Measurements from ENCODE around the gene CREB3L2. TPM values are rescaled to one million over a fixed set of nuclear protein-coding genes. Genes with fewer than 3 reads are reported as not detected.

CREB3L2 gene
- total RNA-seq, 1 donor from 2014 or later: 50.6 TPM

- DNase-seq (ENCODE audit: low spot score): no peak
- no peaks in the 10 kb centered on the region for H3K36me3 Mint-ChIP-seq (ENCODE audit: low read depth, unreplicated experiment)
- H3K27ac Mint-ChIP-seq (ENCODE audit: unreplicated experiment): no peak overlapping the region
- no peak overlapping the region for H3K4me3 Mint-ChIP-seq (ENCODE audit: unreplicated experiment)
- no peaks in the 10 kb centered on the region for H3K27me3 Mint-ChIP-seq (ENCODE audit: unreplicated experiment)
- H3K4me1 Mint-ChIP-seq (ENCODE audit: unreplicated experiment): peaks cover 38% of the 10 kb centered on the region
- no peak for TF ChIP-seq CTCF (IDR thresholded peaks at IDR 0.05; ENCODE audit: unreplicated experiment)
- H3K9me3 Mint-ChIP-seq (ENCODE audit: unreplicated experiment): no peaks in the 10 kb centered on the region
These were observed 12.3 kb downstream of the CREB3L2 start for GRCh38 chr7:137989590-137989989.

- H3K36me3 Mint-ChIP-seq (ENCODE audit: low read depth, unreplicated experiment): peaks cover 2% of the 10 kb centered on the region
- no peak for TF ChIP-seq CTCF (IDR thresholded peaks at IDR 0.05; ENCODE audit: unreplicated experiment)
- H3K4me3 Mint-ChIP-seq (ENCODE audit: unreplicated experiment): no peak overlapping the region
- H3K27ac Mint-ChIP-seq (ENCODE audit: unreplicated experiment): no peak overlapping the region
- DNase-seq (ENCODE audit: low spot score): no peak
- no peaks in the 10 kb centered on the region for H3K27me3 Mint-ChIP-seq (ENCODE audit: unreplicated experiment)
- H3K9me3 Mint-ChIP-seq (ENCODE audit: unreplicated experiment): no peaks in the 10 kb centered on the region
- peaks cover 38% of the 10 kb centered on the region for H3K4me1 Mint-ChIP-seq (ENCODE audit: unreplicated experiment)
These were observed 12.8 kb downstream of the CREB3L2 start for GRCh38 chr7:137989094-137989493.

DNA sequence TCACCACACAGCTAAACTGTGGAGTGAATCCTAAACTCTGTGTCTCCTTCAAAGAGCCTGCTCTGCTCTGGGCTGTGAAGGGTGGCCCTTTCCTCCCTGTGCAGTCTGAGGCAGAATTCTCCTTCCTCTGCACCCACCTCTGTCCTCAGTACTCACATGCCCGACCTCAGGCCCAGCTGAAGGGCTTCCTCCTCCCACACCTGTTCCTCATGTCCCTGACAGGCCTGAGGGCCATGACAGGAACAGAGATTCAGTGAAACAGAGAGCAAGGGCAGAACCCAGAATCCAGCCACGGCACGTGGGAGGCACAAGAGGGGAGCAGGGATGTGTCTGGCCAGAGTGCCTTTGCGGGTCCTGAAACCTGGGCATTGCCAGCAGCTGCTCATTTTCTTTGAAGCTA is 13.9 kb downstream of the CREB3L2 start:
- no peak for DNase-seq (ENCODE audit: low spot score)
- Mint-ChIP-seq H3K4me3 (ENCODE audit: unreplicated experiment) (no peak overlapping the region), H3K9me3 (ENCODE audit: unreplicated experiment) (no peaks in the 10 kb centered on the region), H3K27me3 (ENCODE audit: unreplicated experiment) (no peaks in the 10 kb centered on the region), H3K36me3 (ENCODE audit: low read depth, unreplicated experiment) (peaks cover 12% of the 10 kb centered on the region), H3K4me1 (ENCODE audit: unreplicated experiment) (peaks cover 38% of the 10 kb centered on the region), H3K27ac (ENCODE audit: unreplicated experiment) (no peak overlapping the region)
- no peak for TF ChIP-seq CTCF (IDR thresholded peaks at IDR 0.05; ENCODE audit: unreplicated experiment)

GRCh38 chr7:137987563-137987962 is 14.3 kb downstream of the CREB3L2 start:
- Mint-ChIP-seq H3K36me3 (ENCODE audit: low read depth, unreplicated experiment) (peaks cover 16% of the 10 kb centered on the region), H3K4me3 (ENCODE audit: unreplicated experiment) (no peak overlapping the region), H3K9me3 (ENCODE audit: unreplicated experiment) (no peaks in the 10 kb centered on the region), H3K27ac (ENCODE audit: unreplicated experiment) (no peak overlapping the region), H3K27me3 (ENCODE audit: unreplicated experiment) (peaks cover 1% of the 10 kb centered on the region), H3K4me1 (ENCODE audit: unreplicated experiment) (peaks cover 35% of the 10 kb centered on the region)
- DNase-seq (ENCODE audit: low spot score): no peak
- no peak for TF ChIP-seq CTCF (IDR thresholded peaks at IDR 0.05; ENCODE audit: unreplicated experiment)

DNA sequence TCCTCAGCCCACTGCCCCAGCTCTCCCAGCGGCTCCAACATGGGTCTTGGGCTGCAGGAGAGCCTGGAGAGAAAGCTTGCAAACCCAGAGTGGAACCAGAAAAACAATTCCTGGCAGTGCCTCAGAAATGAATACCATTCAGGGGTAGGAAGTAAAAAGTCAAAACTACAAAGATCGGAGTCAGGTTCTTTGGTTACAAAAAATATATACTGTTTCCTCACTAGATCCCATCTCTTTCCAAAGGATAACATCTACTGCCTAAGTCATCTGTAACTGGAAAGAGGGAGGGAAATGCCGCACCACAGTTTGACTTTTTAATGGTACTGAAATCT is 14.9 kb downstream of the CREB3L2 start:
- TF ChIP-seq CTCF (IDR thresholded peaks at IDR 0.05; ENCODE audit: unreplicated experiment): no peak
- no peaks in the 10 kb centered on the region for H3K9me3 Mint-ChIP-seq (ENCODE audit: unreplicated experiment)
- peaks cover 3% of the 10 kb centered on the region for H3K27me3 Mint-ChIP-seq (ENCODE audit: unreplicated experiment)
- H3K27ac Mint-ChIP-seq (ENCODE audit: unreplicated experiment): no peak overlapping the region
- peaks cover 19% of the 10 kb centered on the region for H3K36me3 Mint-ChIP-seq (ENCODE audit: low read depth, unreplicated experiment)
- DNase-seq (ENCODE audit: low spot score): no peak
- H3K4me3 Mint-ChIP-seq (ENCODE audit: unreplicated experiment): no peak overlapping the region
- peaks cover 29% of the 10 kb centered on the region for H3K4me1 Mint-ChIP-seq (ENCODE audit: unreplicated experiment)
